ENCODE results near the gene VAMP8.
"Not testable (repeated sequence)": the region's sequence is repeated elsewhere in the genome, so short reads cannot be mapped to it uniquely, and the experiment has no call there.

The VAMP8 gene

GRCh38 chr2:85613717-85614515, 36.5 kb downstream of the VAMP8 start:
- peaks cover 4 to 7% of the 10 kb centered on the region in 2 donors for H3K36me3 ChIP-seq (ENCODE audit: control insufficient read depth in 1 of 2, insufficient read depth in 2 of 2, low read length in 2 of 2)
- no peak overlapping the region for H3K27ac ChIP-seq (ENCODE audit: low read length)
- H3K9me3 ChIP-seq (ENCODE audit: control insufficient read depth in 1 of 2, low read length in 2 of 2) = no peaks in the 10 kb centered on the region
- no peak overlapping the region for H3K4me3 ChIP-seq (ENCODE audit: low read depth in 1 of 2, low read length in 2 of 2)
- H3K4me1 ChIP-seq (ENCODE audit: control insufficient read depth in 1 of 2, insufficient read depth in 2 of 2, low read length in 2 of 2) = peaks cover 0 to 40% of the 10 kb centered on the region in 2 donors
- no peaks in the 10 kb centered on the region for H3K27me3 ChIP-seq (ENCODE audit: low read depth, low read length)

GRCh38 chr2:85614757-85615156, 37.4 kb downstream of the VAMP8 start:
- H3K4me3 ChIP-seq (ENCODE audit: low read depth in 1 of 2, low read length in 2 of 2); H3K9me3 ChIP-seq (ENCODE audit: control insufficient read depth in 1 of 2, low read length in 2 of 2); H3K36me3 ChIP-seq (ENCODE audit: control insufficient read depth in 1 of 2, insufficient read depth in 2 of 2, low read length in 2 of 2); H3K27ac ChIP-seq (ENCODE audit: low read length); H3K27me3 ChIP-seq (ENCODE audit: low read depth, low read length): not testable (repeated sequence)
- H3K4me1 ChIP-seq (ENCODE audit: control insufficient read depth in 1 of 2, insufficient read depth in 2 of 2, low read length in 2 of 2) = peaks cover 0 to 35% of the 10 kb centered on the region in 2 donors

- Histone ChIP-seq H3K4me1 (ENCODE audit: control insufficient read depth in 1 of 2, insufficient read depth in 2 of 2, low read length in 2 of 2) (peaks cover 0 to 31% of the 10 kb centered on the region in 2 donors), H3K27me3 (ENCODE audit: low read depth, low read length) (no peaks in the 10 kb centered on the region), H3K27ac (ENCODE audit: low read length) (no peak overlapping the region), H3K9me3 (ENCODE audit: control insufficient read depth in 1 of 2, low read length in 2 of 2) (no peaks in the 10 kb centered on the region), H3K36me3 (ENCODE audit: control insufficient read depth in 1 of 2, insufficient read depth in 2 of 2, low read length in 2 of 2) (peaks cover 6 to 9% of the 10 kb centered on the region in 2 donors), H3K4me3 (ENCODE audit: low read depth in 1 of 2, low read length in 2 of 2) (peak overlapping the region in 1 of 2 donors; percentile 90)
Measured at GRCh38 chr2:85615413-85615728, 38.0 kb downstream of the VAMP8 start.

GRCh38 chr2:85617723-85618122, 40.3 kb downstream of the VAMP8 start:
- Histone ChIP-seq H3K36me3 (ENCODE audit: control insufficient read depth in 1 of 2, insufficient read depth in 2 of 2, low read length in 2 of 2) (peaks cover 16 to 23% of the 10 kb centered on the region in 2 donors), H3K4me1 (ENCODE audit: control insufficient read depth in 1 of 2, insufficient read depth in 2 of 2, low read length in 2 of 2) (peaks cover 0 to 20% of the 10 kb centered on the region in 2 donors)
- H3K27me3 ChIP-seq (ENCODE audit: low read depth, low read length); H3K27ac ChIP-seq (ENCODE audit: low read length); H3K4me3 ChIP-seq (ENCODE audit: low read depth in 1 of 2, low read length in 2 of 2); H3K9me3 ChIP-seq (ENCODE audit: control insufficient read depth in 1 of 2, low read length in 2 of 2): not testable (repeated sequence)

- Histone ChIP-seq H3K36me3 (ENCODE audit: control insufficient read depth in 1 of 2, insufficient read depth in 2 of 2, low read length in 2 of 2) (peaks cover 32 to 40% of the 10 kb centered on the region in 2 donors), H3K9me3 (ENCODE audit: control insufficient read depth in 1 of 2, low read length in 2 of 2) (no peaks in the 10 kb centered on the region), H3K4me1 (ENCODE audit: control insufficient read depth in 1 of 2, insufficient read depth in 2 of 2, low read length in 2 of 2) (peaks cover 0 to 20% of the 10 kb centered on the region in 2 donors), H3K4me3 (ENCODE audit: low read depth in 1 of 2, low read length in 2 of 2) (no peak overlapping the region), H3K27ac (ENCODE audit: low read length) (no peak overlapping the region), H3K27me3 (ENCODE audit: low read depth, low read length) (no peaks in the 10 kb centered on the region)
Measured at GRCh38 chr2:85619617-85620016, 42.2 kb downstream of the VAMP8 start.

GRCh38 chr2:85621338-85621737, 44.0 kb downstream of the VAMP8 start:
- Histone ChIP-seq H3K9me3 (ENCODE audit: control insufficient read depth in 1 of 2, low read length in 2 of 2) (no peaks in the 10 kb centered on the region), H3K27ac (ENCODE audit: low read length) (no peak overlapping the region), H3K4me1 (ENCODE audit: control insufficient read depth in 1 of 2, insufficient read depth in 2 of 2, low read length in 2 of 2) (peaks cover 0 to 17% of the 10 kb centered on the region in 2 donors), H3K27me3 (ENCODE audit: low read depth, low read length) (no peaks in the 10 kb centered on the region), H3K36me3 (ENCODE audit: control insufficient read depth in 1 of 2, insufficient read depth in 2 of 2, low read length in 2 of 2) (peaks cover 40 to 55% of the 10 kb centered on the region in 2 donors), H3K4me3 (ENCODE audit: low read depth in 1 of 2, low read length in 2 of 2) (no peak overlapping the region)

- H3K4me1 ChIP-seq (ENCODE audit: control insufficient read depth in 1 of 2, insufficient read depth in 2 of 2, low read length in 2 of 2) = peaks cover 0 to under 1% of the 10 kb centered on the region in 2 donors
- H3K27ac ChIP-seq (ENCODE audit: low read length) = no peak overlapping the region
- no peaks in the 10 kb centered on the region for H3K27me3 ChIP-seq (ENCODE audit: low read depth, low read length)
- H3K36me3 ChIP-seq (ENCODE audit: control insufficient read depth in 1 of 2, insufficient read depth in 2 of 2, low read length in 2 of 2) = peaks cover 46 to 79% of the 10 kb centered on the region in 2 donors
- H3K4me3 ChIP-seq (ENCODE audit: low read depth in 1 of 2, low read length in 2 of 2) = no peak overlapping the region
- H3K9me3 ChIP-seq (ENCODE audit: control insufficient read depth in 1 of 2, low read length in 2 of 2) = no peaks in the 10 kb centered on the region
Measured at GRCh38 chr2:85623991-85624390, 46.6 kb downstream of the VAMP8 start.

GRCh38 chr2:85628658-85629057, 51.3 kb downstream of the VAMP8 start:
- Histone ChIP-seq H3K27ac (ENCODE audit: low read length) (no peak overlapping the region), H3K36me3 (ENCODE audit: control insufficient read depth in 1 of 2, insufficient read depth in 2 of 2, low read length in 2 of 2) (peaks cover 48 to 93% of the 10 kb centered on the region in 2 donors), H3K27me3 (ENCODE audit: low read depth, low read length) (no peaks in the 10 kb centered on the region), H3K4me3 (ENCODE audit: low read depth in 1 of 2, low read length in 2 of 2) (no peak overlapping the region), H3K9me3 (ENCODE audit: control insufficient read depth in 1 of 2, low read length in 2 of 2) (no peaks in the 10 kb centered on the region), H3K4me1 (ENCODE audit: control insufficient read depth in 1 of 2, insufficient read depth in 2 of 2, low read length in 2 of 2) (no peaks in the 10 kb centered on the region)

GRCh38 chr2:85631316-85631715, 53.9 kb downstream of the VAMP8 start:
- H3K4me1 ChIP-seq (ENCODE audit: control insufficient read depth in 1 of 2, insufficient read depth in 2 of 2, low read length in 2 of 2) = no peaks in the 10 kb centered on the region
- no peak overlapping the region for H3K4me3 ChIP-seq (ENCODE audit: low read depth in 1 of 2, low read length in 2 of 2)
- peaks cover 46 to 86% of the 10 kb centered on the region in 2 donors for H3K36me3 ChIP-seq (ENCODE audit: control insufficient read depth in 1 of 2, insufficient read depth in 2 of 2, low read length in 2 of 2)
- no peak overlapping the region for H3K27ac ChIP-seq (ENCODE audit: low read length)
- no peaks in the 10 kb centered on the region for H3K9me3 ChIP-seq (ENCODE audit: control insufficient read depth in 1 of 2, low read length in 2 of 2)
- H3K27me3 ChIP-seq (ENCODE audit: low read depth, low read length) = no peaks in the 10 kb centered on the region
